GM12892 (cell line): ENCODE data around the gene SPEG.

Source experiments
- POLR2A ChIP-seq: IDR thresholded peaks from 2 replicates; pipeline ENCODE4 v1.6.1; 2011; ENCODE audit warnings: low read depth, low read length, control low read depth
- POLR2AphosphoS5 ChIP-seq: IDR thresholded peaks from 2 replicates; pipeline ENCODE4 v1.6.1; 2011; ENCODE audit warnings: low read depth, low read length, control low read depth
- TAF1 ChIP-seq: IDR thresholded peaks from 2 replicates; pipeline ENCODE4 v1.6.1; 2011; ENCODE audit warnings: low read depth, mild to moderate bottlenecking, control low read depth, low read length, borderline replicate concordance

GRCh38 chr2:219385958-219386520, 48.6 kb upstream of the SPEG start:
- TF ChIP-seq POLR2A = no peak
- TF ChIP-seq POLR2AphosphoS5 = no peak
- no peak for TF ChIP-seq TAF1
